Spinal cord (tissue), 10 donors: Measurements from ENCODE around the gene MARK3. TPM values are rescaled to one million over a fixed set of nuclear protein-coding genes. Genes with fewer than 3 reads are reported as not detected.
A peak's percentile ranks its signal among the peaks of the same experiment; 100 is the strongest.

Source experiments
- DNase-seq, 6 donors: peaks; one replicate each; pipeline versions ENCODE4 v3.0.0 to v3.0.0-alpha.2; 2013 to 2015; ENCODE audit warnings: low spot score in 6 of 6, low read depth in 4 of 6
- H3K27ac ChIP-seq: one replicate; pipeline ENCODE4 v1.5.1; 2013; ENCODE audit warnings: low read depth, low read length, control low read depth
- H3K27me3 ChIP-seq: one replicate; pipeline ENCODE4 v1.6.1; 2013; ENCODE audit warnings: low read length; ENCODE audit not compliant: control insufficient read depth, insufficient read depth
- H3K36me3 ChIP-seq: one replicate; pipeline ENCODE4 v1.6.1; 2013; ENCODE audit warnings: low read length; ENCODE audit not compliant: control insufficient read depth, insufficient read depth
- H3K4me1 ChIP-seq: one replicate; pipeline ENCODE4 v1.6.1; 2013; ENCODE audit warnings: low read length; ENCODE audit not compliant: control insufficient read depth, insufficient read depth
- H3K4me3 ChIP-seq: one replicate; pipeline ENCODE4 v1.5.1; 2013; ENCODE audit warnings: low read depth, low read length, control low read depth
- H3K9me3 ChIP-seq: one replicate; pipeline ENCODE4 v1.6.1; 2013; ENCODE audit warnings: low read length; ENCODE audit not compliant: control insufficient read depth, insufficient read depth
- WGBS: methylation state at CpG from one replicate; pipeline ENCODE4 v1.1.5; 2013; ENCODE audit warnings: missing lambda C conversion rate; ENCODE audit not compliant: insufficient coverage; 5-methylcytosine and 5-hydroxymethylcytosine counted together
- polyA plus RNA-seq, 2 donors: library from polyadenylated mRNA; unstranded; fragments of 120-200 nt; gene quantifications; one replicate each; pipeline ENCODE4 v1.2.1, GENCODE V29; 2013; ENCODE audit not compliant: insufficient read length in 2 of 2
- total RNA-seq, 2 donors: library from RNA; depleted of rRNA in 1 of 2; stranded (reverse); fragments of 120-200 nt in 1 of 2; fragments of >200 nt in 1 of 2; gene quantifications; one replicate each; pipeline versions ENCODE4 v1.2.3 to v1.2.4, GENCODE V29; 2013 to 2014
- donor health status: healthy.

The MARK3 gene
- total and polyA plus RNA-seq, 4 donors = 102 to 155 (median 124) TPM

DNA sequence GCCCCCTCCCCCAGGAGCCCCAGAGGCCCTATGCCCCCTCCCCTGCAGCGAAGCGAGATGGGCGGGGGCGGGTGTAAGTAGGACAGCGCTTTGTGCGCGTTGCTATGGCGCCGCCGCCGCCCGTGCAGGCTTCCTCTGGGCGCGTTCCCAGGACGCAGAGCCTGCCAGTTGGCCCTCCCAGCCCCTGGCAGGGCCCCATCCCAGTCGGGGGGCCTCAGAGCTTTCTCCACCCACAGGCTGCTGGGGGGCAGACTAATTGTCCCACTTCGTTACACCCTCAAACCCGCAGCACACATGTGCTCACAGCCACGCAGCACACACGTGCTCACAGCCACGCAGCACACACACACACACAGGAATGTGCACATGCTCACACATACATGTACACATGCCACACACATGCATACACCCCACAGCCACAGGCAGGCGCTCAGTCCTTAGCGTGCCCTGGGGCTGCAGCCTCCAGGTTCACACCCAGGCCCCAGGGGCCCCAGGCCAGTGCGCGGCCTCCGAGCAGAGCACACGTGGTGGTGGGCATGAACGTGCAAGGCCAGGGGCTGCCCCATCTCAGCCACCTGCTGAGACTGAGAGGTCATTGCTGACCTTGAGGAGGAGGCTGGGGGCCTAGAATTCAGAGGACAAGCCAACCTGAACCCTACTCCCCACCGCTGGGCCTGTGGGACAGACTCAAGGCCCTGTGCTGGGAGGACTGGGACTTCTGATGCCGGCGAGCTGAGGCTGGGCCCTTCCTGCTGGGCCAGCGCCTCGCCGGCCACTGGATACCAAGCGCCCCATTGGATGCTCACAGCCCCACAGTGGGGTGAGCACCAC is 159.4 kb downstream of the MARK3 start:
- no peaks in the 10 kb centered on the region for H3K9me3 ChIP-seq
- peaks cover 28% of the 10 kb centered on the region for H3K36me3 ChIP-seq
- WGBS = 30% methylated on average over 31 of the region's 35 CpGs
- peak in 2 of 6 donors; percentile 91 to 96 for DNase-seq
- H3K4me3 ChIP-seq = no peak overlapping the region
- no peaks in the 10 kb centered on the region for H3K27me3 ChIP-seq
- H3K4me1 ChIP-seq = peaks cover 91% of the 10 kb centered on the region
- H3K27ac ChIP-seq = peak overlapping the region; percentile 90

DNA sequence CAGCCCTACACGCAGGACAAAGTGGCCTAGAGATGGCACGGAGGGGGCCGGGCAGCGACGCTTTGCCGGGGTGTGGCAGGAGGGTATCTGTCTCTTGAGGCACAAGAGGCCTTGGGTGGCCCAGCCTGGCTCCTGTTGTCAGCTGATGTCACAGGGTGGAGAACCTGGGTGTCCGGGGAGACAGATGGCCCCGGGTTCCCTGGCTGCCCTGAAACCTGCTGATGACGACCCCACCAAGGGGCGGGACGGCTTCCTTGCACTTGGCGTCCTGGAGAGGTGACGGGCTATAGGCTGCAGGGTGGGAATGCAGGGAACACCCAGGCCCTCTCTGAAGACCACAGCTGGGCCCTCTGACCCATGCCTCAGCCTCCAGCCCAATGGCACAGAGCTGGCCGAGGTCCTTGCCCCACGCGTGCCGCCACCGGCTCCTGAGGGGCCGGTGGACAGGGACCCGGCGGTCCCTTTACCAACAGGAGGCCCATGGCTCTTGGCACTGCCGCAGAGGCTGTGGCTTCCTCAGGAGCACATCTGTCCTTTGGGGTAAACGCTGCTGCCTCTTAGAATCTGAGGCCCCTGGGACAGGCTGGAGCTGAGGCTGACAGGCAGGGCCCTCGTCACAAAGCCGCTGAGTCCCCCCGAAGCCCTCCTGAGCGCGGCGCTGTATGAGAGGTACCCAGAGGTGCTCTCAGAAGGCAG is 160.2 kb downstream of the MARK3 start:
- 80% methylated on average over 29 of the region's 29 CpGs for WGBS
- Histone ChIP-seq H3K9me3 (no peaks in the 10 kb centered on the region), H3K27me3 (no peaks in the 10 kb centered on the region), H3K36me3 (peaks cover 28% of the 10 kb centered on the region), H3K4me3 (no peak overlapping the region), H3K27ac (peak overlapping the region; percentile 90), H3K4me1 (peaks cover 93% of the 10 kb centered on the region)
- DNase-seq = no peak

- WGBS = 61% methylated on average over 27 of the region's 27 CpGs
- no peak overlapping the region for H3K27ac ChIP-seq
Measured at GRCh38 chr14:103545915-103546651, 160.9 kb downstream of the MARK3 start.

DNA sequence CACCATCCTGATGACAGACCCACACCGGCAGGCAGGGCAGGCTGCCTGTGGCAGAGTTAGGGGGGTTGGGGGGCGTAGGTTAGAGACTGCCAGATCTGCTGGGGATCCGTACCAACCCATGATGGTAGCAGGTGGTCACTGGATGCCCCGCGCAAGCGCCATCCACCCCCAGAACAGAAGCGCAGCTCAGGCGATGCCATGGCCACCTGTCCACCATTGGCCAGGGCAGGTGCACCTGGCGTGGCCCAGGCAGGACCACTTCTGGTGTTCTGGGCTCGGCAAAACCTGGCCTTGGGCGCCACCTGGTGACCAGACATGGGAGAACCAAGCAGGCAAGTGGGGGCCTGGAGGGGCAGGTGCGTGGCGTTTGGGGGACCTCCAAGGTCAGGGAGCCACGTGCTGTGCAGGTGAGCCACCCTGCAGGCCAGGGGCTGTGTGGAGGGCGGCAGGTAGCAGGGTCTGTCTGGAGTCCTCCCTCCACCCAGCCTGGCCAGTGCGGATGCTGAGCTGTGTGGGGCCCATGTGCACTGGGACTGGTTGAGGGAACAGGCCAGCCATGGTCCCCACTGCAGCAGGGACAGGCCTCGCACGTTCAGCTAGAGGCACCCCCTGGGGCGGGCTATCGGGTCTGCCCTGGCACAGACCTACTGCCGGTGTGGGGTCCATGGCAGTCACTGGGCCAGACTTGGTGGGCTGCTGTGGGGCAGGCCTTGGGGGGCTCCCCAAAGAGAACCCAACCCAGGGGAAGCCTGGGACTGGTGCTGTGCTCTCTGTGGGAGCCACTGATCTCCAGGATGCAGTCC is 161.6 kb downstream of the MARK3 start:
- Histone ChIP-seq H3K27me3 (no peaks in the 10 kb centered on the region), H3K27ac (no peak overlapping the region), H3K36me3 (peaks cover 34% of the 10 kb centered on the region), H3K9me3 (no peaks in the 10 kb centered on the region), H3K4me3 (no peak overlapping the region), H3K4me1 (peaks cover 93% of the 10 kb centered on the region)
- DNase-seq = peak in 2 of 6 donors; percentile 85 to 87
- 19% methylated on average over 21 of the region's 21 CpGs for WGBS

More at GRCh38 chr14:103545915-103546651, 160.9 kb downstream of the MARK3 start:
- no peaks in the 10 kb centered on the region for H3K27me3 ChIP-seq
- peaks cover 93% of the 10 kb centered on the region for H3K4me1 ChIP-seq
- H3K4me3 ChIP-seq = no peak overlapping the region
- no peaks in the 10 kb centered on the region for H3K9me3 ChIP-seq
- H3K36me3 ChIP-seq = peaks cover 33% of the 10 kb centered on the region
- no peak for DNase-seq

DNA sequence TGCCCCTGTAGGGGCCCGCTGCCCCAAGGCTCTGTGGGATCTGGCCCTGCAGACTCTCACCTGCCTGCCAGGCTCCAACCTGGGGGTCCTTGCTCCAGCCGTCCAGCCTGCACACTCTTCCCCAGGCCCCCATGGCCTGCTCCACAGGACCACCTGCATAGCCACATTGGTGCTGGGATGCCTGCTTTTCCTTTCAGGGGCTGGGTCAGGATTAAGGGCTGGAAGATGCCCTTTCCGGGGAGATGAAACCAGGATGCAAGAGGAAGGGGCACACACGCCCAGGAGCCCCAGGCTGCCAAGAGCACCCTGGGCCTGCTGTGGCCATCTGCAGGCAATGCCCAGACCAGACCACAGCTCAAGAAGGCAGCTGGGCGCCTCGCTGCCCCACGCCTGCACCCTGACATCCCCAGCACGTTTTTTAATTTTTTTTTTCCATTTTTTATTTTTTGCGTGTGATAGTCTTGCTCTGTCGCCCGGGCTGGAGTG is 162.3 kb downstream of the MARK3 start:
- Histone ChIP-seq H3K27ac (no peak overlapping the region), H3K36me3 (peaks cover 34% of the 10 kb centered on the region)

GRCh38 chr14:103547941-103548462 is 162.8 kb downstream of the MARK3 start:
- WGBS = 84% methylated on average over 18 of the region's 18 CpGs
- no peak for DNase-seq
- Histone ChIP-seq H3K27me3 (no peaks in the 10 kb centered on the region), H3K4me3 (no peak overlapping the region), H3K36me3 (peaks cover 34% of the 10 kb centered on the region), H3K9me3 (no peaks in the 10 kb centered on the region), H3K4me1 (peaks cover 91% of the 10 kb centered on the region), H3K27ac (no peak overlapping the region)

More for the DNA sequence above, 162.3 kb downstream of the MARK3 start:
- no peak for DNase-seq
- H3K4me1 ChIP-seq = peaks cover 93% of the 10 kb centered on the region
- 92% methylated on average over 10 of the region's 11 CpGs for WGBS
- H3K27me3 ChIP-seq = no peaks in the 10 kb centered on the region
- no peaks in the 10 kb centered on the region for H3K9me3 ChIP-seq
- no peak overlapping the region for H3K4me3 ChIP-seq

GRCh38 chr14:103548463-103549351 is 163.5 kb downstream of the MARK3 start:
- 89% methylated on average over 27 of the region's 27 CpGs for WGBS
- H3K4me3 ChIP-seq = no peak overlapping the region

More at GRCh38 chr14:103548463-103549351, 163.5 kb downstream of the MARK3 start:
- peak overlapping the region; percentile 79 for H3K27ac ChIP-seq
- no peaks in the 10 kb centered on the region for H3K9me3 ChIP-seq
- H3K36me3 ChIP-seq = peaks cover 29% of the 10 kb centered on the region
- H3K4me1 ChIP-seq = peaks cover 84% of the 10 kb centered on the region
- no peaks in the 10 kb centered on the region for H3K27me3 ChIP-seq
- DNase-seq = no peak
